HepG2 (cell line): Measurements from ENCODE around the gene HSDL1. TPM values are rescaled to one million over a fixed set of nuclear protein-coding genes. Genes with fewer than 3 reads are reported as not detected.

Experiments used
- DR1 ChIP-seq: sonication (generic); formaldehyde crosslinking; IDR thresholded peaks from 2 replicates; pipeline ENCODE4 v1.8.0; 2021; ENCODE audit warnings: mild to moderate bottlenecking, missing genetic modification reagents, inconsistent platforms
- GFI1 ChIP-seq: sonication (generic); formaldehyde crosslinking; IDR thresholded peaks from 2 replicates; pipeline ENCODE4 v1.5.0; 2020; ENCODE audit warnings: missing genetic modification reagents, mild to moderate bottlenecking, borderline replicate concordance
- HDAC6 ChIP-seq: fragments of 200-600 bp; sonication (generic); IDR thresholded peaks from 2 replicates; pipeline ENCODE4 v1.7.0; 2017; ENCODE audit warnings: mild to moderate bottlenecking, antibody characterized with exemption, low read length, low read depth
- KDM3A ChIP-seq: IDR thresholded peaks from 2 replicates; pipeline ENCODE4 v1.6.1; 2018; ENCODE audit warnings: low read depth, missing compliant biosample characterization
- PCBP2 ChIP-seq: fragments of 200-400 bp; formaldehyde crosslinking; optimal IDR thresholded peaks from 2 replicates; pipeline ENCODE3; 2018; ENCODE audit warnings: low read length, low read depth; ENCODE audit not compliant: poor library complexity, severe bottlenecking
- SRF ChIP-seq: IDR thresholded peaks from 2 replicates; pipeline ENCODE4 v1.6.1; 2011; ENCODE audit warnings: mild to moderate bottlenecking, low read depth, low read length, moderate library complexity
- TBP ChIP-seq: sonication (generic); formaldehyde crosslinking; IDR thresholded peaks from 2 replicates; pipeline ENCODE4 v1.5.0; 2020; ENCODE audit warnings: missing genetic modification reagents
- THYN1 ChIP-seq: sonication (generic); formaldehyde crosslinking; IDR thresholded peaks from 2 replicates; pipeline ENCODE4 v1.8.1; 2023; ENCODE audit warnings: low read depth, mild to moderate bottlenecking, moderate library complexity, missing genetic modification reagents, borderline replicate concordance
- ZNF12 ChIP-seq: sonication (generic); formaldehyde crosslinking; IDR thresholded peaks from 2 replicates; pipeline ENCODE4 v1.5.0; 2020; ENCODE audit warnings: missing genetic modification reagents
- ZNF431 ChIP-seq: sonication (generic); formaldehyde crosslinking; IDR thresholded peaks from 2 replicates; pipeline ENCODE4 v1.9.0; 2022; ENCODE audit warnings: missing genetic modification reagents, low read depth, mild to moderate bottlenecking, borderline replicate concordance
- ZNF556 ChIP-seq: sonication (generic); formaldehyde crosslinking; IDR thresholded peaks from 2 replicates; pipeline ENCODE4 v1.4.0; 2020; ENCODE audit warnings: mild to moderate bottlenecking, missing genetic modification reagents, borderline replicate concordance
- polyA plus RNA-seq, 8 experiments: library from polyadenylated mRNA; depleted of rRNA in 3 of 8; stranded (reverse) in 7 of 8; unstranded in 1 of 8; fragments of >200 nt; fragmentation: Illumina TruSeq in 4 of 8; extraction: Trizol in 4 of 8; gene quantifications; 2 replicates each; pipeline versions ENCODE4 v1.2.1 to v1.2.3, GENCODE V29; 2011 to 2016; ENCODE audit warnings: low read depth in 4 of 8, missing spikeins in 1 of 8, mixed read lengths in 1 of 8; ENCODE audit not compliant: insufficient read depth in 1 of 8
- total RNA-seq, 5 experiments: library from RNA; depleted of rRNA; stranded (reverse); fragments of >200 nt; fragmentation: Illumina TruSeq; extraction: Trizol; gene quantifications; 2 replicates each; pipeline ENCODE4 v1.2.3, GENCODE V29; 2016; ENCODE audit warnings: low read depth in 1 of 5
- TF ChIP-seq, protein P1 (sequence below): sonication (generic); formaldehyde crosslinking; IDR thresholded peaks from 2 replicates; pipeline ENCODE4 v1.4.0; 2020; ENCODE audit warnings: missing genetic modification reagents, borderline replicate concordance
- TF ChIP-seq, protein P2 (sequence below): sonication (generic); formaldehyde crosslinking; IDR thresholded peaks from 2 replicates; pipeline ENCODE4 v1.9.0; 2022; ENCODE audit warnings: missing genetic modification reagents, mild to moderate bottlenecking, borderline replicate concordance
- TF ChIP-seq, protein P3 (sequence below): IDR thresholded peaks from 2 replicates; pipeline ENCODE4 v1.6.1; 2016
- TF ChIP-seq, protein P4 (sequence below): sonication (generic); formaldehyde crosslinking; IDR thresholded peaks from 2 replicates; pipeline ENCODE4 v1.5.0; 2020; ENCODE audit warnings: mild to moderate bottlenecking, missing genetic modification reagents
- TF ChIP-seq, protein P5 (sequence below): sonication (generic); formaldehyde crosslinking; IDR thresholded peaks from 2 replicates; pipeline ENCODE4 v1.9.0; 2021; ENCODE audit warnings: missing genetic modification reagents, borderline replicate concordance

HSDL1 gene
- total and polyA plus RNA-seq, 2 of the 13 experiments (the other 11 are each of a cell fraction or from before 2014, with no cell fraction given): 49.2 to 49.7 TPM

DNA sequence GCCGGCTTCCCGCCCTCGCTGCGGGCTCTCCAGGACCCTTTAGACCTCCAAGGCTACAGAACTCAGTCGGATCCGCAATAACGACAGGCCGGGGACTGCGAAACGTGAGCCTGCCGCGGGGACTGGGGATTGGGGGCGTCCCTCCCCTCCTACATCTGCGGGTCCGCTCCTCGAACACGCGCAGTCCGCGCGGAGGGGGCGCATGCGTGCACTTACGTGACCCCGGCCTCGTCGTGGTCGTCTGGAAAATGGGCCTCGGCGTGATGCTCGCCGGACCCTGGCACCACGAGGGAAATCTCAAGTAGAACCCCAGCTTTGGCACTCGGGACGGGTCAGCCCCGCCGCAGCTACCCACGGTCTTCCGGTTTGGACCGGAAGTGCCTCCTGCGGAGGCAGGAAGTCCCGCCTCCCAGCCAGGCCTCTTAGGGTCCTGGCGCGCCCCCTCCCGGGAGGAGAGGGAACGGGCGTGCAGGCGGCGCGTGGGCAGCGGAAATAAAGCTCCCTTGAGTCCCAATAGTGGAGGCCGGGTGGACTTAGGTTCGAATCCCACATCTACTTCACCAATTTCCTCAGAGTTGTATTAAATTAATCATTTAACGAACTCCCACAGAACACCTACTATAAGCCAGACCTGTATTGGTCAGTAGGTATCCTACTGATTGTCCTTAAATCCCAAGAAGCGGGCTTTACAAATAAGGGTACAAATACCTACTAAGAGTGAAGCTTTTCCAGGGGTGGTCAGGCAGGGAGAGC lies 41.9 kb upstream of the HSDL1 start, which contains the start of gene TAF1C (continued):
- TF ChIP-seq, protein P1, sequence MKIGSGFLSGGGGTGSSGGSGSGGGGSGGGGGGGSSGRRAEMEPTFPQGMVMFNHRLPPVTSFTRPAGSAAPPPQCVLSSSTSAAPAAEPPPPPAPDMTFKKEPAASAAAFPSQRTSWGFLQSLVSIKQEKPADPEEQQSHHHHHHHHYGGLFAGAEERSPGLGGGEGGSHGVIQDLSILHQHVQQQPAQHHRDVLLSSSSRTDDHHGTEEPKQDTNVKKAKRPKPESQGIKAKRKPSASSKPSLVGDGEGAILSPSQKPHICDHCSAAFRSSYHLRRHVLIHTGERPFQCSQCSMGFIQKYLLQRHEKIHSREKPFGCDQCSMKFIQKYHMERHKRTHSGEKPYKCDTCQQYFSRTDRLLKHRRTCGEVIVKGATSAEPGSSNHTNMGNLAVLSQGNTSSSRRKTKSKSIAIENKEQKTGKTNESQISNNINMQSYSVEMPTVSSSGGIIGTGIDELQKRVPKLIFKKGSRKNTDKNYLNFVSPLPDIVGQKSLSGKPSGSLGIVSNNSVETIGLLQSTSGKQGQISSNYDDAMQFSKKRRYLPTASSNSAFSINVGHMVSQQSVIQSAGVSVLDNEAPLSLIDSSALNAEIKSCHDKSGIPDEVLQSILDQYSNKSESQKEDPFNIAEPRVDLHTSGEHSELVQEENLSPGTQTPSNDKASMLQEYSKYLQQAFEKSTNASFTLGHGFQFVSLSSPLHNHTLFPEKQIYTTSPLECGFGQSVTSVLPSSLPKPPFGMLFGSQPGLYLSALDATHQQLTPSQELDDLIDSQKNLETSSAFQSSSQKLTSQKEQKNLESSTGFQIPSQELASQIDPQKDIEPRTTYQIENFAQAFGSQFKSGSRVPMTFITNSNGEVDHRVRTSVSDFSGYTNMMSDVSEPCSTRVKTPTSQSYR (CRISPR knock-in tag): peak; percentile 28; the same call in 1 of the 2 replicates
- TF ChIP-seq, protein P2, sequence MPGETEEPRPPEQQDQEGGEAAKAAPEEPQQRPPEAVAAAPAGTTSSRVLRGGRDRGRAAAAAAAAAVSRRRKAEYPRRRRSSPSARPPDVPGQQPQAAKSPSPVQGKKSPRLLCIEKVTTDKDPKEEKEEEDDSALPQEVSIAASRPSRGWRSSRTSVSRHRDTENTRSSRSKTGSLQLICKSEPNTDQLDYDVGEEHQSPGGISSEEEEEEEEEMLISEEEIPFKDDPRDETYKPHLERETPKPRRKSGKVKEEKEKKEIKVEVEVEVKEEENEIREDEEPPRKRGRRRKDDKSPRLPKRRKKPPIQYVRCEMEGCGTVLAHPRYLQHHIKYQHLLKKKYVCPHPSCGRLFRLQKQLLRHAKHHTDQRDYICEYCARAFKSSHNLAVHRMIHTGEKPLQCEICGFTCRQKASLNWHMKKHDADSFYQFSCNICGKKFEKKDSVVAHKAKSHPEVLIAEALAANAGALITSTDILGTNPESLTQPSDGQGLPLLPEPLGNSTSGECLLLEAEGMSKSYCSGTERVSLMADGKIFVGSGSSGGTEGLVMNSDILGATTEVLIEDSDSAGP (CRISPR knock-in tag): peak; percentile 94
- TF ChIP-seq DR1 (CRISPR knock-in tag) (peak; percentile 92), SRF (peak; percentile 47; the same call in 1 of the 2 replicates), GFI1 (peak; percentile 77; the same call in 1 of the 2 replicates), ZNF556 (CRISPR knock-in tag) (peak; percentile 64; the same call in 1 of the 2 replicates), ZNF431 (0 out of 2 replicates have a peak, but pooled peaks have one; percentile 56), TBP (CRISPR knock-in tag) (peak; percentile 93), THYN1 (CRISPR knock-in tag) (no peak), HDAC6 (no peak), ZNF12 (CRISPR knock-in tag) (0 out of 2 replicates have a peak, but pooled peaks have one; percentile 16), KDM3A (CRISPR knock-in tag) (peak; percentile 95; the same call in 1 of the 2 replicates), PCBP2 (no peak)
- TF ChIP-seq, protein P3, sequence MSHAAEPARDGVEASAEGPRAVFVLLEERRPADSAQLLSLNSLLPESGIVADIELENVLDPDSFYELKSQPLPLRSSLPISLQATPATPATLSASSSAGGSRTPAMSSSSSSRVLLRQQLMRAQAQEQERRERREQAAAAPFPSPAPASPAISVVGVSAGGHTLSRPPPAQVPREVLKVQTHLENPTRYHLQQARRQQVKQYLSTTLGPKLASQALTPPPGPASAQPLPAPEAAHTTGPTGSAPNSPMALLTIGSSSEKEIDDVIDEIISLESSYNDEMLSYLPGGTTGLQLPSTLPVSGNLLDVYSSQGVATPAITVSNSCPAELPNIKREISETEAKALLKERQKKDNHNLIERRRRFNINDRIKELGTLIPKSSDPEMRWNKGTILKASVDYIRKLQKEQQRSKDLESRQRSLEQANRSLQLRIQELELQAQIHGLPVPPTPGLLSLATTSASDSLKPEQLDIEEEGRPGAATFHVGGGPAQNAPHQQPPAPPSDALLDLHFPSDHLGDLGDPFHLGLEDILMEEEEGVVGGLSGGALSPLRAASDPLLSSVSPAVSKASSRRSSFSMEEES (CRISPR knock-in tag): peak; percentile 41; the same call in 1 of the 2 replicates
- TF ChIP-seq, protein P4, sequence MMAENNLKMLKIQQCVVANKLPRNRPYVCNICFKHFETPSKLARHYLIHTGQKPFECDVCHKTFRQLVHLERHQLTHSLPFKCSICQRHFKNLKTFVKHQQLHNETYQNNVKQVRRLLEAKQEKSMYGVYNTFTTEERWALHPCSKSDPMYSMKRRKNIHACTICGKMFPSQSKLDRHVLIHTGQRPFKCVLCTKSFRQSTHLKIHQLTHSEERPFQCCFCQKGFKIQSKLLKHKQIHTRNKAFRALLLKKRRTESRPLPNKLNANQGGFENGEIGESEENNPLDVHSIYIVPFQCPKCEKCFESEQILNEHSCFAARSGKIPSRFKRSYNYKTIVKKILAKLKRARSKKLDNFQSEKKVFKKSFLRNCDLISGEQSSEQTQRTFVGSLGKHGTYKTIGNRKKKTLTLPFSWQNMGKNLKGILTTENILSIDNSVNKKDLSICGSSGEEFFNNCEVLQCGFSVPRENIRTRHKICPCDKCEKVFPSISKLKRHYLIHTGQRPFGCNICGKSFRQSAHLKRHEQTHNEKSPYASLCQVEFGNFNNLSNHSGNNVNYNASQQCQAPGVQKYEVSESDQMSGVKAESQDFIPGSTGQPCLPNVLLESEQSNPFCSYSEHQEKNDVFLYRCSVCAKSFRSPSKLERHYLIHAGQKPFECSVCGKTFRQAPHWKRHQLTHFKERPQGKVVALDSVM: peak; percentile 79
- TF ChIP-seq, protein P5, sequence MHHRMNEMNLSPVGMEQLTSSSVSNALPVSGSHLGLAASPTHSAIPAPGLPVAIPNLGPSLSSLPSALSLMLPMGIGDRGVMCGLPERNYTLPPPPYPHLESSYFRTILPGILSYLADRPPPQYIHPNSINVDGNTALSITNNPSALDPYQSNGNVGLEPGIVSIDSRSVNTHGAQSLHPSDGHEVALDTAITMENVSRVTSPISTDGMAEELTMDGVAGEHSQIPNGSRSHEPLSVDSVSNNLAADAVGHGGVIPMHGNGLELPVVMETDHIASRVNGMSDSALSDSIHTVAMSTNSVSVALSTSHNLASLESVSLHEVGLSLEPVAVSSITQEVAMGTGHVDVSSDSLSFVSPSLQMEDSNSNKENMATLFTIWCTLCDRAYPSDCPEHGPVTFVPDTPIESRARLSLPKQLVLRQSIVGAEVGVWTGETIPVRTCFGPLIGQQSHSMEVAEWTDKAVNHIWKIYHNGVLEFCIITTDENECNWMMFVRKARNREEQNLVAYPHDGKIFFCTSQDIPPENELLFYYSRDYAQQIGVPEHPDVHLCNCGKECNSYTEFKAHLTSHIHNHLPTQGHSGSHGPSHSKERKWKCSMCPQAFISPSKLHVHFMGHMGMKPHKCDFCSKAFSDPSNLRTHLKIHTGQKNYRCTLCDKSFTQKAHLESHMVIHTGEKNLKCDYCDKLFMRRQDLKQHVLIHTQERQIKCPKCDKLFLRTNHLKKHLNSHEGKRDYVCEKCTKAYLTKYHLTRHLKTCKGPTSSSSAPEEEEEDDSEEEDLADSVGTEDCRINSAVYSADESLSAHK (CRISPR knock-in tag): no peak
